SK-N-MC (cell line): ENCODE measurements around the gene MLF2.
"Not testable (repeated sequence)": the region's sequence is repeated elsewhere in the genome, so short reads cannot be mapped to it uniquely, and the experiment has no call there.

ENCODE experiments used
- DNase-seq: peaks from one replicate; pipeline ENCODE4 v3.0.0-alpha.2; 2011; ENCODE audit warnings: low read depth, low spot score
- H3K27ac ChIP-seq: fragments of 200-600 bp; sonication (generic); 2 replicates; pipeline ENCODE4 v1.5.1; 2016; ENCODE audit warnings: mixed run types
- H3K36me3 ChIP-seq: fragments of 200-600 bp; sonication (generic); 2 replicates; pipeline ENCODE4 v1.6.1; 2017; ENCODE audit warnings: antibody characterized with exemption, low read length, mixed read lengths; ENCODE audit not compliant: insufficient read depth
- H3K4me3 ChIP-seq: fragments of 200-600 bp; sonication (generic); 2 replicates; pipeline ENCODE4 v1.5.1; 2016
- H3K9ac ChIP-seq: fragments of 200-600 bp; sonication (generic); 2 replicates; pipeline ENCODE4 v1.8.0; 2017; ENCODE audit warnings: mixed run types, mixed read lengths; ENCODE audit not compliant: insufficient read length
- H3K9me3 ChIP-seq: fragments of 200-600 bp; sonication (generic); 2 replicates; pipeline ENCODE4 v1.6.1; 2017; ENCODE audit warnings: low read depth, mild to moderate bottlenecking, antibody characterized with exemption, low read length, moderate library complexity, mixed read lengths
- EZH2 ChIP-seq: fragments of 200-600 bp; sonication (generic); IDR thresholded peaks from one replicate; pipeline ENCODE4 v1.6.1; 2017; ENCODE audit warnings: antibody characterized with exemption
- FOXP2 ChIP-seq: optimal IDR thresholded peaks from 2 replicates; pipeline ENCODE3; 2011; ENCODE audit warnings: mild to moderate bottlenecking, moderate library complexity; ENCODE audit not compliant: insufficient read depth; ENCODE audit errors: extremely low read length, control extremely low read depth
- POLR2AphosphoS5 ChIP-seq: IDR thresholded peaks from 2 replicates; pipeline ENCODE4 v1.6.1; 2012; ENCODE audit warnings: mild to moderate bottlenecking, low read depth, low read length, borderline replicate concordance

The MLF2 gene

DNA sequence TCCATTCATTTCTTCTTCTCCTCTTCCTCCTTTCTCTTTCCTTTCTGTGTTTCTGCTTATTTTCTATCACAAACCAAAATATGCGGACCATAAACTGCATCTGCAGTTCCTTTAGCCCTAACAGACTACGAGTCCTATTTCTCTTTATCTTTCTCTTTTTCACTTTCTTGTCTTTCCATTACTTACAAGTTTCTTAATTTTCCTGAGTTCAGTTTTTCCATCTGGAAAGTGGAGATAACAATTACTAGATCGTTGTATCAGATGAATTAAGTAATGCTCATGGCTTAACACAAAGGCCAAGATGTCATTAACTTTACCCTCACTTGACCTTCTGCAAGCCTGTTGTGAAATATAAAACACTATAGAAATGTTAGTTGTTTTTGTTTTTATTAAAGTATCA, 30.1 kb downstream of the MLF2 start:
- peaks cover 7% of the 10 kb centered on the region; the same call in 1 of the 2 replicates for H3K36me3 ChIP-seq
- no peak for DNase-seq
- peak overlapping the region; percentile 97 for H3K9ac ChIP-seq
- no peaks in the 10 kb centered on the region for H3K9me3 ChIP-seq
- H3K27ac ChIP-seq, result peak overlapping the region; percentile 93; the same call in 1 of the 2 replicates
- TF ChIP-seq POLR2AphosphoS5 (no peak), EZH2 (no peak), FOXP2 (no peak)
- H3K4me3 ChIP-seq, result peak overlapping the region; percentile 87

DNA sequence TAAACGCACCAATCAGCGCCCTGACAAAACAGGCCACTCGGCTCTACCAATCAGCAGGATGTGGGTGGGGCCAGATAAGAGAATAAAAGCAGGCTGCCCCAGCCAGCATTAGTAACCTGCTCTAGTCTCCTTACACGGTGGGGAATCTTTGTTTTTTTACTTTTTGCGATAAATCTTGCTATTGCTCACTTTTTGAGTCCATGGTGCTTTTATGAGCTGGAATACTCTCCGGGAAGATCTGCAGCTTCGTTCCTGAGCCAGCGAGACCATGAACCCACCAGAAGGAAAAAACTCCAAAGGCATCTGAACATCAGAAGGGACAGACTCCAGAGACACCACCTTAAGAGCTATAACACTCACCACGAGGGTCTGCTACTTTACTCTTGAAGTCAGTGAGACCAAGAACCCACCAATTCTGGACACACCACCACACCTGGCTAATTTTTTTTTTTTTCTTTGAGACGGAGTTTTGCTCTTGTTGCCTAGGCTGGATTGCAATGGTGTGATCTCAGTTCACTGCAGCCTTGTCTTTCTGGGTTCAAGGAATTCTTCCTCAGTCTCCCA, 36.0 kb downstream of the MLF2 start:
- Histone ChIP-seq H3K27ac (no peak overlapping the region), H3K9ac (no peak overlapping the region), H3K9me3 (no peaks in the 10 kb centered on the region), H3K36me3 (no peaks in the 10 kb centered on the region), H3K4me3 (no peak overlapping the region)
- no peak for DNase-seq
- no peak for TF ChIP-seq FOXP2
- TF ChIP-seq POLR2AphosphoS5, result no peak
- TF ChIP-seq EZH2, result no peak

DNA sequence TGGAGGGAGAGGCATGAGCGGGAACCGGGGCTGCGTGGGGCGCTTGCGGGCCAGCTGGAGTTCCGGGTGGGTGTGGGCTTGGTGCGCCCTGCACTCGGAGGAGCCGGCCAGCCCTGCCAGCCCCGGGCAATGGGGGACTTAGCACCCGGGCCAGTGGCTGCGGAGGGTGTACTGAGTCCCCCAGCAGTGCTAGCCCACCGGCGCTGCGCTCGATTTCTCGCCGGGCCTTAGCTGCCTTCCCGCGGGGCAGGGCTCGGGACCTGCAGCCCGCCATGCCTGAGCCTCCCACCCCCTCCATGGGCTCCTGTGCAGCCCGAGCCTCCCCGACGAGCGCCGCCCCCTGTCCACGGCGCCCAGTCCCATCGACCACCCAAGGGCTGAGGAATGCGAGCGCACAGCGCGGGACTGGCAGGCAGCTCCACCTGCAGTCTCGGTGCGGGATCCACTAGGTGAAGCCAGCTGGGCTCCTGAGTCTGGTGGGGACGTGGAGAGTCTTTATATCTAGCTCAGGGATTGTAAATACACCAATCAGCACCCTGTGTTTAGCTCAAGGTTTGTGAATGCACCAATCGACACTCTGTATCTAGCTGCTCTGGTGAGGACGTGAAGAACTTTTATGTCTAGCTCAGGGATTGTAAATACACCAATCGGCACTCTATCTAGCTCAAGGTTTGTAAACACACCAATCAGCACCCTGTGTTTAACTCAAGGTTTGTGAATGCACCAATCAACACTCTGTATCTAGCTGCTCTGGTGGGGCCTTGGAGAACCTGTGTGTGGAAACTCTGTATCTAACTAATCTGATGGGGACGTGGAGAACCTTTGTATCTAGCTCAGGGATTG, 36.7 kb downstream of the MLF2 start:
- H3K36me3 ChIP-seq, H3K9ac ChIP-seq, DNase-seq, H3K4me3 ChIP-seq, H3K27ac ChIP-seq, H3K9me3 ChIP-seq: not testable (repeated sequence)

DNA sequence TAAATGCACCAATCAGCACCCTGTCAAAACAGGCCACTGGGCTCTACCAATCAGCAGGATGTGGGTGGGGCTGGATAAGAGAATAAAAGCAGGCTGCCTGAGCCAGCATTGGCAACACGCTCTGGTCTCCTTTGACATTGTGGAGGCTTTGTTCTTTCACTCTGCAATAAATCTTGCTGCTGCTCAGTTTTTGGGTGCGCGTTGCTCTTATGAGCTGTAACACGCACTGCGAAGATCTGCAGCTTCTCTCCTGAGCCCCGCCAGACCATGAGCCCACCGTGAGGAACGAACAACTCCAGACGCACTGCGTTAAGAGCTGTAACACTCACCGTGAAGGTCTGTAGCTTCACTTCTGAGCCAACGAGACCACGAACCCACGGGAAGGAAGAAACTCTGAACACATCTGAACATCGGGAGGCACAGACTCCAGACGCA, 44.0 kb downstream of the MLF2 start:
- no peak overlapping the region for H3K9ac ChIP-seq
- DNase-seq, result no peak
- H3K36me3 ChIP-seq, result no peaks in the 10 kb centered on the region
- TF ChIP-seq POLR2AphosphoS5 (no peak; the same call in 1 of the 2 replicates), EZH2 (no peak), FOXP2 (no peak)
- H3K27ac ChIP-seq, result no peak overlapping the region
- H3K4me3 ChIP-seq, result no peak overlapping the region
- no peaks in the 10 kb centered on the region for H3K9me3 ChIP-seq

DNA sequence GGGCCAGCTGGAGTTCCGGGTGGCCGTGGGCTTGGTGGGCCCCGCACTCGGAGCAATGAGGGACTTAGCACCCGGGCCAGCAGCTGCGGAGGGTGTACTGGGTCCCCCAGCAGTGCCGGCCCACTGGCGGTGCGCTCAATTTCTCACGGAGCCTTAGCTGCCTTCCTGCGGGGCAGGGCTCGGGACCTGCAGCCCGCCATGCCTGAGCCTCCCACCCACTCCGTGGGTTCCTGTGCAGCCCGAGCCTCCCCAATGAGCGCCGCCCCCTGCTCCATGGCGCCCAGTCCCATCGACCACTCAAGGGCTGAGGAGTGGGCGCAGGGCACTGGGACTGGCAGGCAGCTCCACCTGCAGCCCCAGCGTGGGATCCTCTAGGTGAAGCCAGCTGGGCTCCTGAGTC, 44.6 kb downstream of the MLF2 start:
- not testable (repeated sequence) for H3K4me3 ChIP-seq, H3K9me3 ChIP-seq, H3K27ac ChIP-seq, H3K36me3 ChIP-seq, H3K9ac ChIP-seq, DNase-seq

DNA sequence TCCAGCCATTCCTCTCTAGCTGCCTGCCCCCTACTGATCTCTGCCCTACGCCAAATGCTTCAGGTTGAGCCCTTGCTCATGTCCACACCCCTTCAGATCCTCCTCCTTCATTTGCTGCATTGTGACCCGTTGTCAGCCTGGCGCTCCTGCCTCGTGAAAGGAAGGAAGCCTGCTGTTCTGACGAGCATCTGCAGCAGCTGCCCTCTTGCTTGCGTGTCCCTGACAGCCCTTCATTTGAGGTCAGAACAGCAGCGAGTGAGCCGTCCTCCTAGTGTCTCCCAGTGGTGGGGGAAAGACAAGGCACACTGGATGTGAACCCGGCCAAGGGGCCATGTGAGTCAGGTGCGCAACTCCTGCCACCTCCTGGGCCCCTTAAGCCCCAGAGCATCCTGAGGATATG, 49.3 kb downstream of the MLF2 start:
- TF ChIP-seq POLR2AphosphoS5 (no peak), FOXP2 (no peak), EZH2 (no peak)
- H3K4me3 ChIP-seq, result no peak overlapping the region
- no peaks in the 10 kb centered on the region for H3K9me3 ChIP-seq
- H3K9ac ChIP-seq, result no peak overlapping the region
- no peak overlapping the region for H3K27ac ChIP-seq
- H3K36me3 ChIP-seq, result no peaks in the 10 kb centered on the region
- DNase-seq, result no peak

DNA sequence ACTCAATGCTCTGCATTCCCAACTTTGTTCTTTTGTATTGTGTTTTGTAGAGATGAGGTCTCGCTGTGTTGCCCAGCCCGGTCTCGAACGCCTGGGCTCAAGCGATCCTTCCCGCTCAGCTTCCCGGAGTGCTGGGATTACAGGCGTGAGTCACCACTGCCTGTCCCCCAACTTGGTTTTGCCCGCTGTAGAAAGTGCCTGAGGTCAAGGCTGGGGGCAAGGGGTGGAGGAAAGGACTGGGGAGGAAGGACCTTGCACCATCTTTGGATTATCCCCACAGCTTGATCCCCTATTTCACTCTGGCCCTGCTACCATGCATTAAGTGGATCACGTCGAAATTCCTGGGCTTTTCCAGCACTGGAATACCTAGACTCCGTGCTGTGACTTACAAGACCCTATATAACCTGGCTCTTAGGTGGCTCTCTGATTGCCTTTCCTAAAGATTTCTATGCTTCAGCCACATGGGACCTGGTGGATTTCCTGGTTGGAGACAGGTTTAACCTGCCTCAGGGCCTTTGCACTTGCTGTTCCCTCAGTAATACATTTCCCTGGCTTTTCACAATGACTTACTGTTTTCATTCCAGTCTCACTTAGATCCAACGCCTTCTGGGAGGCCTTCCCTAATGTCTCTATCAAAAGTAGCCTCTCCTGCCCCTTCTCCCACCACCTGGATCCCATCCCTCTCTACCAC, 51.7 kb downstream of the MLF2 start:
- H3K36me3 ChIP-seq, result no peaks in the 10 kb centered on the region
- H3K9ac ChIP-seq, result peak overlapping the region; percentile 59
- H3K27ac ChIP-seq, result no peak overlapping the region
- no peak for DNase-seq
- peak overlapping the region; percentile 80 for H3K4me3 ChIP-seq
- TF ChIP-seq POLR2AphosphoS5 (no peak), EZH2 (no peak), FOXP2 (no peak)
- no peaks in the 10 kb centered on the region for H3K9me3 ChIP-seq

DNA sequence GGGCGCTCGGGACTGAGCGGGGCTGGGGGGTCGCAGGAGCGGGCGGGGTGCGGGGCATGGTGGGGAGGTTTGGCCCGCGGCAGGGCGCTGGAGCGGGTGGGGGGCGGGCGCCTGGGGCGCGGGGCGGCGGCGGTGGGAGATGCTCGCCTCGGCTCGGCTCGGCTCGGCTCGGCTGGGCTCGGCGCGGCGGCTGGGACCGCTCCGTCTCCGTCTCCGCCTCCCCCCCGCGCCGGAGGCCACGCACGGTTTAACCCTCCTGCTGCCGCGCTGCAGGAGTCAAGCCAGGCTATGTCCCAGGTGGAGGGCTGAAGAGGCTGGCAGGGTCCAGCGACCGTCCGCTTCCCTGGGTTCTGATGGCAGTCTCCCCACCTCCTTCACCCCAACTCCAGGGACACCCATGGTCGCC, 52.3 kb downstream of the MLF2 start, which contains the start of gene PIANP:
Gene PIANP, minus strand, starts transcription at position 170 of the 406 bp plus-strand sequence. CDS start 2,754 bp downstream, outside the sequence.
- DNase-seq, result no peak
- Histone ChIP-seq H3K4me3 (peak within 1 kb of the TSS; percentile 80), H3K36me3 (no peaks in the 10 kb centered on the region), H3K9me3 (no peaks in the 10 kb centered on the region), H3K9ac (peak within 1 kb of the TSS; percentile 59), H3K27ac (no peak within 1 kb of the TSS)
- no peak for TF ChIP-seq EZH2
- TF ChIP-seq POLR2AphosphoS5, result no peak
- TF ChIP-seq FOXP2, result no peak
